CD4-positive, CD25-positive, alpha-beta regulatory T cell (primary cell): ENCODE data around the gene CNN2. TPM values are rescaled to one million over a fixed set of nuclear protein-coding genes. Genes with fewer than 3 reads are reported as not detected.
A peak's percentile ranks its signal among the peaks of the same experiment; 100 is the strongest.

Experiments
- ATAC-seq, 2 donors: fragments of 150-1000 bp; cut with Tn5 transposase; one replicate each; pipeline ENCODE4 v1.10.0; 2021; ENCODE audit warnings: low read depth in 2 of 2, moderate number of reproducible peaks in 2 of 2, moderate library complexity in 1 of 2
- DNase-seq, 3 donors: peaks; one replicate each; pipeline versions ENCODE4 v3.0.0 to v3.0.0-alpha.2; 2012 to 2022; ENCODE audit warnings: mixed read lengths in 1 of 3
- H3K27ac ChIP-seq: one replicate; pipeline ENCODE4 v1.7.0; 2013; ENCODE audit warnings: mild to moderate bottlenecking, low read length; ENCODE audit not compliant: insufficient read depth, poor library complexity, severe bottlenecking
- H3K27me3 ChIP-seq: one replicate; pipeline ENCODE4 v1.7.0; 2013; ENCODE audit warnings: low read length; ENCODE audit not compliant: control insufficient read depth, insufficient read depth
- H3K36me3 ChIP-seq: one replicate; pipeline ENCODE4 v1.7.0; 2013; ENCODE audit warnings: mild to moderate bottlenecking, low read length, moderate library complexity; ENCODE audit not compliant: control insufficient read depth, insufficient read depth
- H3K4me1 ChIP-seq: 2 replicates; pipeline ENCODE4 v1.7.0; 2013; ENCODE audit warnings: mild to moderate bottlenecking, low read length; ENCODE audit not compliant: insufficient read depth, control insufficient read depth, poor library complexity, severe bottlenecking
- H3K4me3 ChIP-seq: one replicate; pipeline ENCODE4 v1.7.0; 2013; ENCODE audit warnings: low read depth, mild to moderate bottlenecking, low read length, moderate library complexity
- H3K9me3 ChIP-seq, 2 experiments: 1 replicate in 1 of 2; 2 replicates in 1 of 2; pipeline ENCODE4 v1.7.0; 2013; ENCODE audit warnings: low read length in 2 of 2, mild to moderate bottlenecking in 1 of 2, moderate library complexity in 1 of 2; ENCODE audit not compliant: control insufficient read depth in 2 of 2
- H3K27ac Mint-ChIP-seq, 3 donors: one replicate each; pipeline ENCODE4 v1.8.0; 2020 to 2022; ENCODE audit warnings: mild to moderate bottlenecking in 3 of 3, mixed read lengths in 3 of 3, moderate library complexity in 2 of 3
- H3K27me3 Mint-ChIP-seq: one replicate; pipeline ENCODE4 v1.8.0; 2022; ENCODE audit warnings: mild to moderate bottlenecking, mixed read lengths
- H3K36me3 Mint-ChIP-seq: one replicate; pipeline ENCODE4 v1.8.0; 2020; ENCODE audit warnings: mixed read lengths
- H3K4me1 Mint-ChIP-seq, 4 donors: one replicate each; pipeline ENCODE4 v1.8.0; 2020 to 2022; ENCODE audit warnings: mixed read lengths in 4 of 4, mild to moderate bottlenecking in 1 of 4
- H3K4me3 Mint-ChIP-seq, 4 donors: one replicate each; pipeline ENCODE4 v1.8.0; 2020 to 2022; ENCODE audit warnings: mild to moderate bottlenecking in 4 of 4, mixed read lengths in 4 of 4, moderate library complexity in 3 of 4
- H3K9me3 Mint-ChIP-seq, 7 donors: one replicate each; pipeline ENCODE4 v1.8.0; 2020 to 2022; ENCODE audit warnings: mixed read lengths in 7 of 7, mild to moderate bottlenecking in 3 of 7, moderate library complexity in 2 of 7
- polyA plus RNA-seq, 4 donors: library from polyadenylated mRNA; unstranded; fragments of 300-500 nt; fragmentation: Illumina TruSeq; gene quantifications; one replicate each; pipeline ENCODE4 v1.2.3, GENCODE V29; 2021
- total RNA-seq: library from RNA; stranded (reverse); gene quantifications from one replicate; pipeline ENCODE4 v1.2.3, GENCODE V29; 2022

The CNN2 gene
- total and polyA plus RNA-seq, 5 donors from 2014 or later = 378 to 426 (median 397) TPM

GRCh38 chr19:1060689-1061088, 34.3 kb downstream of the CNN2 start:
- no peak overlapping the region for H3K27ac Mint-ChIP-seq
- peaks cover 0 to 3% (median 0%) of the 10 kb centered on the region in 7 donors for H3K9me3 Mint-ChIP-seq
- Histone ChIP-seq H3K27ac (no peak overlapping the region), H3K9me3 (no peaks in the 10 kb centered on the region), H3K4me1 (peaks cover 30% of the 10 kb centered on the region), H3K27me3 (no peaks in the 10 kb centered on the region), H3K4me3 (no peak overlapping the region), H3K36me3 (peaks cover 2% of the 10 kb centered on the region)
- H3K36me3 Mint-ChIP-seq = peaks cover 15% of the 10 kb centered on the region
- no peak for ATAC-seq
- DNase-seq = no peak
- no peaks in the 10 kb centered on the region for H3K27me3 Mint-ChIP-seq
- peaks cover 5 to 43% (median 26%) of the 10 kb centered on the region in 4 donors for H3K4me1 Mint-ChIP-seq
- H3K4me3 Mint-ChIP-seq = no peak overlapping the region

DNA sequence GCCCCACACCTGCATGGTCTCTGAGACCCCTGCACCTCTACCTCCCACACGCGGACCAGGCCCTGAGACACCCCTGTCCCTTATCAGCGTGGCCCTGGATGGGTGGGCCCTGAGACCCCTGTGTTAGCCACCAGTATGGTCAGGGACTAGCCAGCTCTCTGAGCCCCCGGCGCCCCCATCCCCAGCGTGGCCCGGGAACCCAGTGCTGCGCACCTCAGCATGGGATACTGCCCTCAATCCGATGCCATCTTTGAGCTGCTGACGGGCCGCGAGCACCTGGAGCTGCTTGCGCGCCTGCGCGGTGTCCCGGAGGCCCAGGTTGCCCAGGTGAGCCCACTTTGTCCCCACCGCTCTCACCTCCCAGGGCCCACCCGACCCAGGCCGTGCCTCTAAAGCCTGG, 35.6 kb downstream of the CNN2 start:
- Histone ChIP-seq H3K36me3 (peaks cover 2% of the 10 kb centered on the region), H3K4me1 (peaks cover 41% of the 10 kb centered on the region), H3K27me3 (no peaks in the 10 kb centered on the region), H3K4me3 (no peak overlapping the region), H3K27ac (no peak overlapping the region), H3K9me3 (no peaks in the 10 kb centered on the region)
- Mint-ChIP-seq H3K27me3 (no peaks in the 10 kb centered on the region), H3K27ac (no peak overlapping the region), H3K4me3 (no peak overlapping the region), H3K9me3 (peaks cover 0 to 3% (median 0%) of the 10 kb centered on the region in 7 donors), H3K4me1 (peaks cover 5 to 47% (median 26%) of the 10 kb centered on the region in 4 donors), H3K36me3 (peaks cover 6% of the 10 kb centered on the region)
- no peak for DNase-seq
- no peak for ATAC-seq

- DNase-seq = peak in 1 of 3 donors; percentile 1
- Histone ChIP-seq H3K27ac (no peak overlapping the region), H3K4me1 (peaks cover 37% of the 10 kb centered on the region)
Observed at GRCh38 chr19:1062387-1063029, 36.1 kb downstream of the CNN2 start.

DNA sequence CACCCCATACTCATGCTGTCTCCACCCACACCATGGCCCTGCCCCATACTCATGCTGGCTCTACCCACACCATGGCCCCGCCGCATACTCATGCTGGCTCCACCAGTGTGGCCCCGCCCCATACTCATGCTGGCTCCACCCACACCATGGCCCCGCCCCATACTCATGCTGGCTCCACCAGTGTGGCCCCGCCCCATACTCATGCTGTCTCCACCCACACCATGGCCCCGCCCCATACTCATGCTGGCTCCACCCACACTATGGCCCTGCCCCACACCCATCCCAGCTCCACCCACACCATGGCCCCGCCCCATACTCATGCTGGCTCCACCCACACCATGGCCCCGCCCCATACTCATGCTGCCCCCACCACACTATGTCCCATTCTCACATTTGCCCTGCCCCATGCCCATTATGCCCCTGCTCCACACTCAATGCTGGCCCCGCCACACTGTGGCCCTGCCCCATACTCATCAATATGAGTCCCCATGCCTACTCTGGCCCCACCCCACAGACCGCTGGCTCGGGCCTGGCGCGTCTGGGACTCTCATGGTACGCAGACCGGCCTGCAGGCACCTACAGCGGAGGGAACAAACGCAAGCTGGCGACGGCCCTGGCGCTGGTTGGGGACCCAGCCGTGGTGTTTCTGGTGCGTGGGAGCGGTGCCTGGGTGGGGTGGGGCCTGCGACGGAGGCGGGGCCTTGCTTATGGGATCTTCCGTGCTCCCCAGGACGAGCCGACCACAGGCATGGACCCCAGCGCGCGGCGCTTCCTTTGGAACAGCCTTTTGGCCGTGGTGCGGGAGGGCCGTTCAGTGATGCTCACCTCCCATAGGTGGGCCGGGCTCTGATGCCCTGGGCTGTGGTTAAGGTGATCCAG, 36.9 kb downstream of the CNN2 start:
- H3K36me3 ChIP-seq = peaks cover 2% of the 10 kb centered on the region
- H3K4me1 ChIP-seq = peaks cover 31% of the 10 kb centered on the region
- peaks cover 0 to 34% (median 14%) of the 10 kb centered on the region in 4 donors for H3K4me1 Mint-ChIP-seq
- H3K4me3 Mint-ChIP-seq = no peak overlapping the region
- no peaks in the 10 kb centered on the region for H3K36me3 Mint-ChIP-seq
- no peaks in the 10 kb centered on the region for H3K9me3 ChIP-seq
- H3K4me3 ChIP-seq = no peak overlapping the region
- DNase-seq (peak; percentile 51 to 61 (median 60)), ATAC-seq (no peak)
- H3K27ac ChIP-seq = peak overlapping the region; percentile 33
- H3K27me3 Mint-ChIP-seq = no peaks in the 10 kb centered on the region
- H3K27me3 ChIP-seq = no peaks in the 10 kb centered on the region
- H3K9me3 Mint-ChIP-seq = peaks cover 0 to 1% (median 0%) of the 10 kb centered on the region in 7 donors
- H3K27ac Mint-ChIP-seq = no peak overlapping the region

More at GRCh38 chr19:1062387-1063029, 36.1 kb downstream of the CNN2 start:
- Mint-ChIP-seq H3K9me3 (peaks cover 0 to 1% (median 0%) of the 10 kb centered on the region in 7 donors), H3K4me1 (peaks cover under 1 to 41% (median 21%) of the 10 kb centered on the region in 4 donors), H3K27me3 (no peaks in the 10 kb centered on the region), H3K4me3 (no peak overlapping the region), H3K27ac (peak overlapping the region in 1 of 3 donors; percentile 71), H3K36me3 (peaks cover under 1% of the 10 kb centered on the region)
- ATAC-seq = no peak
- H3K4me3 ChIP-seq = no peak overlapping the region
- H3K9me3 ChIP-seq = no peaks in the 10 kb centered on the region
- H3K27me3 ChIP-seq = no peaks in the 10 kb centered on the region
- H3K36me3 ChIP-seq = peaks cover 2% of the 10 kb centered on the region

DNA sequence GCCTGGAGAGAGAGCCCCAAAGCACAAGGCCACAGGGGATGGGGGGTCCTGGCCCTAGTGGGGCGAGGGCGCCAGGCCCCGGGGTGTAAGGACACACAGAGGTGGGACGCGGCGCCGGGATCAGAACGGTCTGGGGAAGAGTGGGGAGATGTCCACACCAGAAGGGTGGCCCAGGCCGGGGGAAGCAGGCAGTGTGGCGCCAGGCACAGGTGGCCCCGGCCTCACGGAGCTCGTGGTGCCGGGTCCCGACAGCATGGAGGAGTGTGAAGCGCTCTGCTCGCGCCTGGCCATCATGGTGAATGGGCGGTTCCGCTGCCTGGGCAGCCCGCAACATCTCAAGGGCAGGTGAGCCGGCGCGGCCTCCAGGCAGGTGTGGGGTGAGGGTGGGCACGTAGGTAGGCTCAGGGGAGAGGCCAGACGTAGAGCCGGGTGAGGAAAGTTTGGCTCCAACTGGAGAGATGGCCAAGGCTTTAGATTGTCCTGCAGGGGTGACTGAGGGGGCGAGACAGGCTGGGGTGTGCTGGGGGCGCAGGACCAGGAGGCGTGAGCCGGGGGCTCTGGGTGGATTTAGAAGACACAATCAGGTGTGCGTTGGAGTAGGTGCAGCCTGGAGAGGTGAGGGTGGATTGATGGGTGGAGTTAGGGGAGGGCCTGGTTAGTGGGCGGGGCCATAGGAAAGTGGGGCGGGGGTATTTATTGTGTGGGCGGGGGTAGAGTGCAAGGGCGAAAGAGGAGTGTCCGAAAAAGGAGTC, 37.7 kb downstream of the CNN2 start:
- peaks cover 0 to 37% (median 15%) of the 10 kb centered on the region in 4 donors for H3K4me1 Mint-ChIP-seq
- no peaks in the 10 kb centered on the region for H3K27me3 ChIP-seq
- H3K27ac ChIP-seq = peak overlapping the region; percentile 33
- H3K27ac Mint-ChIP-seq = peak overlapping the region in 1 of 3 donors; percentile 69
- peak overlapping the region in 3 of 4 donors; percentile 27 to 99 (median 62) for H3K4me3 Mint-ChIP-seq
- peaks cover 0 to 1% (median 0%) of the 10 kb centered on the region in 7 donors for H3K9me3 Mint-ChIP-seq
- H3K9me3 ChIP-seq = no peaks in the 10 kb centered on the region
- H3K4me1 ChIP-seq = peaks cover 39% of the 10 kb centered on the region
- ATAC-seq (no peak), DNase-seq (no peak)
- no peaks in the 10 kb centered on the region for H3K27me3 Mint-ChIP-seq
- H3K4me3 ChIP-seq = no peak overlapping the region
- H3K36me3 ChIP-seq = no peaks in the 10 kb centered on the region
- peaks cover 6% of the 10 kb centered on the region for H3K36me3 Mint-ChIP-seq

DNA sequence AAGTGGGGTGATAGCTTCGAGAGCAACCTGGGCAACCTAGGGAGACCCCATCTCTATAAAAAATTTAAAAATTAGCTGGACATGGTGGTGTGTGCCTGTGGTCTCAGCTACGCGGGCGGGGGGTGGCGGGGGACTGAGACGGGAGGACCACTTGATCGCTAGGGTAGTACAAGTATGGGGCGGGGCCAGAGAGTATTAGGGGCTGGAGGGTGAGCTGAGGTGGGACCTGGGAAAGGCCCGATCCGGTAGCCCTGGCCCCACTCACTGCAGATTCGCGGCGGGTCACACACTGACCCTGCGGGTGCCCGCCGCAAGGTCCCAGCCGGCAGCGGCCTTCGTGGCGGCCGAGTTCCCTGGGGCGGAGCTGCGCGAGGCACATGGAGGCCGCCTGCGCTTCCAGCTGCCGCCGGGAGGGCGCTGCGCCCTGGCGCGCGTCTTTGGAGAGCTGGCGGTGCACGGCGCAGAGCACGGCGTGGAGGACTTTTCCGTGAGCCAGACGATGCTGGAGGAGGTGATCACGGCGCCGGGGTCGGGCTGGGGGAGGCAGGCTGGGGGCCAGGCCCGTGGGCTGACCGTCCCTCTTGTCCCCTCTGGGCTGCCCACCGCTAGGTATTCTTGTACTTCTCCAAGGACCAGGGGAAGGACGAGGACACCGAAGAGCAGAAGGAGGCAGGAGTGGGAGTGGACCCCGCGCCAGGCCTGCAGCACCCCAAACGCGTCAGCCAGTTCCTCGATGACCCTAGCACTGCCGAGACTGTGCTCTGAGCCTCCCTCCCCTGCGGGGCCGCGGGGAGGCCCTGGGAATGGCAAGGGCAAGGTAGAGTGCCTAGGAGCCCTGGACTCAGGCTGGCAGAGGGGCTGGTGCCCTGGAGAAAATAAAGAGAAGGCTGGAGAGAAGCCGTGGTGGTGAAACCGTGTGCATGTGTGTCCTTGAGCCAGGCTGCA, 38.5 kb downstream of the CNN2 start:
- Histone ChIP-seq H3K27ac (peak overlapping the region; percentile 33), H3K4me3 (no peak overlapping the region), H3K4me1 (peaks cover 47% of the 10 kb centered on the region)

More for the DNA sequence above, 38.5 kb downstream of the CNN2 start:
- Mint-ChIP-seq H3K9me3 (peaks cover 0 to 2% (median 0%) of the 10 kb centered on the region in 7 donors), H3K27me3 (no peaks in the 10 kb centered on the region), H3K4me1 (peaks cover 0 to 44% (median 15%) of the 10 kb centered on the region in 4 donors), H3K27ac (peak overlapping the region in 2 of 3 donors; percentile 51 to 69), H3K36me3 (peaks cover 10% of the 10 kb centered on the region), H3K4me3 (peak overlapping the region; percentile 71 to 99 (median 81))
- ATAC-seq = peak; percentile 27 to 42
- Histone ChIP-seq H3K9me3 (no peaks in the 10 kb centered on the region), H3K27me3 (no peaks in the 10 kb centered on the region), H3K36me3 (no peaks in the 10 kb centered on the region)
- DNase-seq = peak in 2 of 3 donors; percentile 73 to 86
